Hepatocyte (in vitro differentiated cells): ENCODE measurements around the gene CHD9. TPM values are rescaled to one million over a fixed set of nuclear protein-coding genes. Genes with fewer than 3 reads are reported as not detected.

ENCODE experiments used
- DNase-seq: peaks from one replicate; pipeline ENCODE4 v3.0.0-alpha.2; 2016; ENCODE audit warnings: low spot score
- H2AFZ ChIP-seq: fragments of 200-600 bp; sonication (generic); 2 replicates; pipeline ENCODE4 v1.6.0; 2016; ENCODE audit warnings: antibody characterized with exemption, mild to moderate bottlenecking
- H3K27ac ChIP-seq: fragments of 200-600 bp; sonication (generic); 2 replicates; pipeline ENCODE4 v1.5.1; 2016; ENCODE audit warnings: mild to moderate bottlenecking
- H3K27me3 ChIP-seq: fragments of 200-600 bp; sonication (generic); 2 replicates; pipeline ENCODE4 v1.6.1; 2016
- H3K36me3 ChIP-seq: fragments of 200-600 bp; sonication (generic); replicated peaks from 2 replicates; pipeline ENCODE4 v1.5.1; 2016; ENCODE audit warnings: low read depth; ENCODE audit not compliant: insufficient read depth
- H3K4me1 ChIP-seq: fragments of 200-600 bp; sonication (generic); 2 replicates; pipeline ENCODE4 v1.5.1; 2016; ENCODE audit warnings: mild to moderate bottlenecking, moderate library complexity; ENCODE audit not compliant: insufficient read depth
- H3K4me2 ChIP-seq: fragments of 200-600 bp; sonication (generic); 2 replicates; pipeline ENCODE4 v1.6.0; 2016
- H3K4me3 ChIP-seq: fragments of 200-600 bp; sonication (generic); 2 replicates; pipeline ENCODE4 v1.5.1; 2016; ENCODE audit warnings: mild to moderate bottlenecking
- H3K79me2 ChIP-seq: fragments of 200-600 bp; sonication (generic); 2 replicates; pipeline ENCODE4 v1.6.0; 2017; ENCODE audit warnings: mild to moderate bottlenecking
- H3K9me2 ChIP-seq: fragments of 200-600 bp; sonication (generic); replicated peaks from 2 replicates; pipeline ENCODE4 v1.6.0; 2017; ENCODE audit warnings: mild to moderate bottlenecking; ENCODE audit not compliant: insufficient read depth
- H3K9me3 ChIP-seq: fragments of 200-600 bp; sonication (generic); 2 replicates; pipeline ENCODE4 v1.5.1; 2016; ENCODE audit warnings: low read depth, mild to moderate bottlenecking
- H4K20me1 ChIP-seq: fragments of 200-600 bp; sonication (generic); 2 replicates; pipeline ENCODE4 v1.6.0; 2016; ENCODE audit warnings: mild to moderate bottlenecking; ENCODE audit not compliant: insufficient read depth, poor library complexity, severe bottlenecking
- CTCF ChIP-seq: fragments of 200-600 bp; sonication (generic); IDR thresholded peaks from 2 replicates; pipeline ENCODE4 v1.5.1; 2016; ENCODE audit warnings: antibody characterized with exemption, mild to moderate bottlenecking; ENCODE audit not compliant: poor library complexity
- EZH2 ChIP-seq: fragments of 200-600 bp; sonication (generic); IDR thresholded peaks from 2 replicates; pipeline ENCODE4 v1.6.1; 2016; ENCODE audit warnings: antibody characterized with exemption, mild to moderate bottlenecking, borderline replicate concordance
- EZH2phosphoT487 ChIP-seq: fragments of 200-600 bp; sonication (generic); IDR thresholded peaks from one replicate; pipeline ENCODE4 v1.6.1; 2018; ENCODE audit warnings: antibody characterized with exemption, mild to moderate bottlenecking, low read depth, moderate library complexity; ENCODE audit not compliant: unreplicated experiment, severe bottlenecking
- WGBS: methylation state at CpG from one replicate; pipeline ENCODE4 v1.1.6; 2016; ENCODE audit warnings: low lambda C conversion rate; ENCODE audit errors: missing lambda C conversion rate; 5-methylcytosine and 5-hydroxymethylcytosine counted together
- polyA plus RNA-seq: library from polyadenylated mRNA; unstranded; fragments of >200 nt; fragmentation: Nextera tagmentation; extraction: Ambion mirVana; gene quantifications from 2 replicates; pipeline ENCODE4 v1.2.1, GENCODE V29; 2016
- total RNA-seq: library from RNA; depleted of rRNA; stranded (reverse); fragments of >200 nt; gene quantifications from 2 replicates; pipeline ENCODE4 v1.2.3, GENCODE V29; 2014

CHD9 gene
- total and polyA plus RNA-seq, 2 experiments from 2014 or later: 54.9 to 68.2 TPM

GRCh38 chr16:53249331-53249730, 194.5 kb downstream of the CHD9 start:
- no peaks in the 10 kb centered on the region for H3K27me3 ChIP-seq
- no peaks in the 10 kb centered on the region for H3K9me3 ChIP-seq
- WGBS: 85% methylated on average over 1 of the region's 1 CpG
- no peak overlapping the region for H3K4me2 ChIP-seq
- H4K20me1 ChIP-seq: no peaks in the 10 kb centered on the region
- no peak overlapping the region for H2AFZ ChIP-seq
- no peaks in the 10 kb centered on the region for H3K36me3 ChIP-seq
- H3K4me1 ChIP-seq: no peaks in the 10 kb centered on the region
- no peak overlapping the region for H3K4me3 ChIP-seq
- H3K79me2 ChIP-seq: no peaks in the 10 kb centered on the region
- no peaks in the 10 kb centered on the region for H3K9me2 ChIP-seq
- TF ChIP-seq EZH2 (no peak), CTCF (no peak), EZH2phosphoT487 (no peak)
- no peak for DNase-seq
- no peak overlapping the region for H3K27ac ChIP-seq

GRCh38 chr16:53257001-53257400, 202.2 kb downstream of the CHD9 start:
- Histone ChIP-seq H4K20me1 (no peaks in the 10 kb centered on the region), H2AFZ (no peak overlapping the region), H3K27me3 (no peaks in the 10 kb centered on the region), H3K4me3 (no peak overlapping the region), H3K36me3 (no peaks in the 10 kb centered on the region), H3K4me1 (no peaks in the 10 kb centered on the region), H3K4me2 (no peak overlapping the region), H3K9me2 (no peaks in the 10 kb centered on the region), H3K9me3 (no peaks in the 10 kb centered on the region), H3K27ac (no peak overlapping the region), H3K79me2 (no peaks in the 10 kb centered on the region)
- DNase-seq: no peak
- TF ChIP-seq EZH2 (no peak), CTCF (no peak), EZH2phosphoT487 (no peak)
- 93% methylated on average over 2 of the region's 2 CpGs for WGBS

GRCh38 chr16:53258809-53259208, 204.0 kb downstream of the CHD9 start:
- Histone ChIP-seq H3K36me3 (no peaks in the 10 kb centered on the region), H3K27ac (no peak overlapping the region), H3K4me3 (no peak overlapping the region), H3K4me1 (no peaks in the 10 kb centered on the region), H3K9me3 (no peaks in the 10 kb centered on the region), H3K4me2 (no peak overlapping the region), H3K9me2 (no peaks in the 10 kb centered on the region), H3K79me2 (no peaks in the 10 kb centered on the region), H4K20me1 (no peaks in the 10 kb centered on the region), H2AFZ (no peak overlapping the region), H3K27me3 (no peaks in the 10 kb centered on the region)
- TF ChIP-seq CTCF (no peak), EZH2phosphoT487 (no peak), EZH2 (no peak)
- 97% methylated on average over 3 of the region's 3 CpGs for WGBS
- DNase-seq: no peak

- Histone ChIP-seq H3K4me2 (no peak overlapping the region), H3K36me3 (no peaks in the 10 kb centered on the region), H3K4me3 (no peak overlapping the region), H3K27ac (no peak overlapping the region), H4K20me1 (no peaks in the 10 kb centered on the region), H3K79me2 (no peaks in the 10 kb centered on the region), H3K9me3 (no peaks in the 10 kb centered on the region), H3K9me2 (no peaks in the 10 kb centered on the region), H3K27me3 (no peaks in the 10 kb centered on the region), H2AFZ (no peak overlapping the region), H3K4me1 (no peaks in the 10 kb centered on the region)
- no peak for TF ChIP-seq EZH2
- no peak for TF ChIP-seq EZH2phosphoT487
- TF ChIP-seq CTCF: no peak
- no peak for DNase-seq
- 95% methylated on average over 2 of the region's 2 CpGs for WGBS
These were observed 206.5 kb downstream of the CHD9 start for GRCh38 chr16:53261276-53261675.
